ENCODE measurements around the gene FOXP1. TPM values are rescaled to one million over a fixed set of nuclear protein-coding genes. Genes with fewer than 3 reads are reported as not detected.

FOXP1 gene
- total and polyA plus RNA-seq, 2 of the 13 experiments (the other 11 are each of a cell fraction or from before 2014, with no cell fraction given), result 40.4 to 59.0 TPM

- TF ChIP-seq NCOA5 (CRISPR knock-in tag; IDR thresholded peaks at IDR 0.05) (no peak), ZNF75D (CRISPR knock-in tag; IDR thresholded peaks at IDR 0.05; ENCODE audit: borderline replicate concordance) (no peak), ZNF224 (CRISPR knock-in tag; IDR thresholded peaks at IDR 0.05) (0 out of 2 replicates have a peak, but pooled peaks have one; percentile 57), ZNF318 (CRISPR knock-in tag; IDR thresholded peaks at IDR 0.05) (no peak), ZNF703 (CRISPR knock-in tag; IDR thresholded peaks at IDR 0.05; ENCODE audit: borderline replicate concordance) (peak; percentile 83), HNF4A (CRISPR knock-in tag; IDR thresholded peaks at IDR 0.05) (no peak), CENPX (CRISPR knock-in tag; IDR thresholded peaks at IDR 0.05) (no peak), ETS1 (CRISPR knock-in tag; IDR thresholded peaks at IDR 0.05) (no peak), HDAC2 (CRISPR knock-in tag; IDR thresholded peaks at IDR 0.05) (0 out of 2 replicates have a peak, but pooled peaks have one; percentile 11), TP53 (CRISPR knock-in tag; conservative IDR thresholded peaks at IDR 0.05) (no peak), THAP7 (CRISPR knock-in tag; IDR thresholded peaks at IDR 0.05) (no peak), ZNF34 (CRISPR knock-in tag; IDR thresholded peaks at IDR 0.05; ENCODE audit: borderline replicate concordance) (no peak), PBX3 (CRISPR knock-in tag; IDR thresholded peaks at IDR 0.05; ENCODE audit: borderline replicate concordance) (0 out of 2 replicates have a peak, but pooled peaks have one; percentile 5), ZNF883 (CRISPR knock-in tag; IDR thresholded peaks at IDR 0.05; ENCODE audit: not compliant biosample characterization) (no peak), ZSCAN29 (CRISPR knock-in tag; conservative IDR thresholded peaks at IDR 0.05) (no peak), IRF1 (CRISPR knock-in tag; IDR thresholded peaks at IDR 0.05; ENCODE audit: low read depth) (no peak)
These were observed 639 bp downstream of the FOXP1 start (continued) for GRCh38 chr3:71582612-71583565.
